HG03457 (cell line): Measurements from ENCODE around the gene HOXA5.

Experiments
- ATAC-seq: cut with Tn5 transposase; IDR thresholded peaks from one replicate; pipeline ENCODE4 v1.9.1; 2021; ENCODE audit warnings: moderate number of reproducible peaks; ENCODE audit not compliant: unreplicated experiment

Gene HOXA5

GRCh38 chr7:27149842-27150567 is 6.5 kb upstream of the HOXA5 start:
- ATAC-seq, result no peak

GRCh38 chr7:27148756-27149641 is 5.5 kb upstream of the HOXA5 start:
- ATAC-seq, result no peak

GRCh38 chr7:27148031-27148755 is 4.7 kb upstream of the HOXA5 start:
- no peak for ATAC-seq

- ATAC-seq, result no peak
Observed at GRCh38 chr7:27147199-27148030, 3.9 kb upstream of the HOXA5 start, which contains the start of gene HOXA6. HOXA6 (minus strand) TSS chr7:27147774; CDS start chr7:27147749, 25 bp downstream.

GRCh38 chr7:27146491-27147198 is 3.2 kb upstream of the HOXA5 start:
- ATAC-seq, result no peak

- no peak for ATAC-seq
Observed at GRCh38 chr7:27145914-27146412, 2.5 kb upstream of the HOXA5 start.

GRCh38 chr7:27145165-27145913 is 1.9 kb upstream of the HOXA5 start:
- no peak for ATAC-seq

- ATAC-seq, result no peak
Observed at GRCh38 chr7:27144781-27145164, 1.3 kb upstream of the HOXA5 start.

- no peak for ATAC-seq
Observed at GRCh38 chr7:27143950-27144780, 684 bp upstream of the HOXA5 start.

- ATAC-seq, result no peak
Observed at GRCh38 chr7:27142580-27143022, 880 bp downstream of the HOXA5 start.

GRCh38 chr7:27141923-27142579 is 1.4 kb downstream of the HOXA5 start:
- no peak for ATAC-seq

GRCh38 chr7:27141137-27141922 is 2.2 kb downstream of the HOXA5 start:
- no peak for ATAC-seq

- no peak for ATAC-seq
Observed at GRCh38 chr7:27140126-27140857, 3.2 kb downstream of the HOXA5 start.

GRCh38 chr7:27139334-27140125 is 4.0 kb downstream of the HOXA5 start:
- no peak for ATAC-seq

GRCh38 chr7:27138985-27139333 is 4.5 kb downstream of the HOXA5 start:
- no peak for ATAC-seq
